Measurements from ENCODE around the gene DNAL1.

The DNAL1 gene

GRCh38 chr14:73717266-73717665 is 72.5 kb downstream of the DNAL1 start (continued):
- TF ChIP-seq ZNF280D (tag by site-specific recombination; IDR thresholded peaks at IDR 0.05) (no peak), ZNF768 (tag by site-specific recombination; IDR thresholded peaks at IDR 0.05) (no peak), ZNF292 (tag by site-specific recombination; IDR thresholded peaks at IDR 0.05; ENCODE audit: borderline replicate concordance, low read depth) (no peak), ZNF132 (tag by site-specific recombination; IDR thresholded peaks at IDR 0.05; ENCODE audit: borderline replicate concordance) (no peak), ZNF518A (tag by site-specific recombination; conservative IDR thresholded peaks at IDR 0.05; ENCODE audit: low read depth) (no peak), KLF17 (tag by site-specific recombination; IDR thresholded peaks at IDR 0.05) (no peak), ZNF549 (tag by site-specific recombination; IDR thresholded peaks at IDR 0.05) (peak; percentile 27; the same call in 1 of the 2 replicates), ZNF660 (tag by site-specific recombination; IDR thresholded peaks at IDR 0.05) (peak; percentile 77), ATF2 (tag by site-specific recombination; IDR thresholded peaks at IDR 0.05; ENCODE audit: low read depth) (no peak), ZNF571 (tag by site-specific recombination; IDR thresholded peaks at IDR 0.05) (no peak), ZNF513 (tag by site-specific recombination; IDR thresholded peaks at IDR 0.05) (no peak), ZNF585B (tag by site-specific recombination; IDR thresholded peaks at IDR 0.05) (no peak), ZNF692 (tag by site-specific recombination; IDR thresholded peaks at IDR 0.05) (no peak), ZNF558 (tag by site-specific recombination; IDR thresholded peaks at IDR 0.05) (no peak), ZSCAN18 (tag by site-specific recombination; IDR thresholded peaks at IDR 0.05) (no peak), ZNF169 (tag by site-specific recombination; IDR thresholded peaks at IDR 0.05) (no peak), ZNF24 (tag by site-specific recombination; IDR thresholded peaks at IDR 0.05) (no peak), ZNF148 (tag by site-specific recombination; IDR thresholded peaks at IDR 0.05; ENCODE audit: borderline replicate concordance) (no peak), HOXD13 (CRISPR knock-in tag; IDR thresholded peaks at IDR 0.05; ENCODE audit: borderline replicate concordance) (no peak), ZBTB21 (tag by site-specific recombination; IDR thresholded peaks at IDR 0.05) (no peak)

Data from HEK293 (cell line).